Measurements from ENCODE around the gene SLC26A4.

GRCh38 chr7:107689553-107689952 lies 28.9 kb downstream of the SLC26A4 start:
- TF ChIP-seq CTCF (conservative IDR thresholded peaks at IDR 0.05 in 1 of 2, IDR thresholded peaks at IDR 0.05 in 1 of 2; ENCODE audit: low read depth in 1 of 2, low read length in 2 of 2) (no peak), EZH2 (IDR thresholded peaks at IDR 0.05; ENCODE audit: low read length, missing control alignments) (no peak)

Measured in fibroblast of lung (primary cell).